Muscle of leg (tissue), 11 donors: Measurements from ENCODE around the gene MATCAP1. TPM values are rescaled to one million over a fixed set of nuclear protein-coding genes. Genes with fewer than 3 reads are reported as not detected.

Source experiments
- DNase-seq: peaks from one replicate; pipeline ENCODE4 v3.0.0; 2013
- H3K27ac ChIP-seq: one replicate; pipeline ENCODE4 v1.5.1; 2013; ENCODE audit warnings: mild to moderate bottlenecking, low read length, control low read depth
- H3K27me3 ChIP-seq: one replicate; pipeline ENCODE4 v1.6.1; 2013; ENCODE audit warnings: low read length; ENCODE audit not compliant: control insufficient read depth, insufficient read depth
- H3K36me3 ChIP-seq: one replicate; pipeline ENCODE4 v1.6.1; 2013; ENCODE audit warnings: low read length; ENCODE audit not compliant: control insufficient read depth, insufficient read depth
- H3K4me1 ChIP-seq: one replicate; pipeline ENCODE4 v1.6.1; 2013; ENCODE audit warnings: low read length; ENCODE audit not compliant: control insufficient read depth, insufficient read depth
- H3K4me3 ChIP-seq: one replicate; pipeline ENCODE4 v1.5.1; 2013; ENCODE audit warnings: low read length, control low read depth
- H3K9me3 ChIP-seq: replicated peaks from 2 replicates; pipeline ENCODE4 v1.6.1; 2013; ENCODE audit warnings: low read depth, low read length; ENCODE audit not compliant: control insufficient read depth
- WGBS: methylation state at CpG from one replicate; pipeline ENCODE4 v1.1.5; 2013; ENCODE audit warnings: missing lambda C conversion rate; ENCODE audit not compliant: insufficient coverage; 5-methylcytosine and 5-hydroxymethylcytosine counted together
- polyA plus RNA-seq, 8 donors: library from polyadenylated mRNA; unstranded; fragments of 120-200 nt; gene quantifications; one replicate each; pipeline versions ENCODE4 v1.2.1 to v1.2.3, GENCODE V29; 2013; ENCODE audit warnings: inconsistent platforms in 1 of 8, low replicate concordance in 1 of 8; ENCODE audit not compliant: insufficient read length in 8 of 8, insufficient read depth in 1 of 8
- total RNA-seq: library from RNA; stranded (reverse); fragments of 120-200 nt; gene quantifications from one replicate; pipeline ENCODE4 v1.2.4, GENCODE V29; 2013

Gene MATCAP1
- total and polyA plus RNA-seq, 9 donors: 8.6 to 25.9 (median 20.7) TPM

DNA sequence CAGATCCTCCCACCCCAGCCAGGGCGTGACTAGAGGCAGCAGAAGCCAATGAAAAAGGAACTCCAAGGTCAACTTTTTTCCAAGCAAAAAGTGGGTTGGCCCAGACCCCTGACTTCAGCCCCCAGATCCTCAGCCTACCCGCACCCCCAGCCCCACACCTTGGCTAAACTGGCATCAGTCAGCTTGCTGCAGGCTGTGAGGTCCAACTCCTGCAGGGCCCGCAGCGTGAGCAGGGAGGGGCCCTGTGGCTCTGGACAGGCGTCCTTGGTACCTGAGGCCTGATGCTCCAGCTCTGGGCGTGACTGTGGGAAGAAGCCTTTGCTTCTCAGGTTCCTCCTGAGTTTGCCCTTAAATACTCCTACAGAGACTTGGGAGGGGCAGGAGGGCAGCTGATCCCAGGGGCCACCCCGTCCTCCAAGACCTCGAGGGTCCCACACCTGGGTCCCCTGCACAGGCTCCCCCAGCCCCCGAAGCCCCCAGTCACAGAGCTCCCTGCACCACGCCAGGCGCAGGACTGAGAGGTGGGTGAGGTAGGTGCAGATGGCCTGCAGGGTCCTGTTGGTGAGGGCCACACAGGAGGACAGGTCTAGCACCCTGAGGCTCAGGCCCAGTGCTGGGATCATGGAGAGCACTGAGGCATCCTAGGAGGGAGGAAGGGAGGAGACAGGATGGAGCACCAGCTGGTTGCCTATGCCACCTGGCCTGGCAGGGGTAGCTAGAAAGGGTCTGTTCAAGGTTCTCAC is 24.6 kb upstream of the MATCAP1 start:
- Histone ChIP-seq H3K27me3 (no peaks in the 10 kb centered on the region), H3K36me3 (peaks cover 26% of the 10 kb centered on the region), H3K27ac (no peak overlapping the region), H3K9me3 (no peaks in the 10 kb centered on the region), H3K4me3 (no peak overlapping the region), H3K4me1 (peaks cover 11% of the 10 kb centered on the region)
- no peak for DNase-seq
- 90% methylated on average over 7 of the region's 11 CpGs for WGBS

DNA sequence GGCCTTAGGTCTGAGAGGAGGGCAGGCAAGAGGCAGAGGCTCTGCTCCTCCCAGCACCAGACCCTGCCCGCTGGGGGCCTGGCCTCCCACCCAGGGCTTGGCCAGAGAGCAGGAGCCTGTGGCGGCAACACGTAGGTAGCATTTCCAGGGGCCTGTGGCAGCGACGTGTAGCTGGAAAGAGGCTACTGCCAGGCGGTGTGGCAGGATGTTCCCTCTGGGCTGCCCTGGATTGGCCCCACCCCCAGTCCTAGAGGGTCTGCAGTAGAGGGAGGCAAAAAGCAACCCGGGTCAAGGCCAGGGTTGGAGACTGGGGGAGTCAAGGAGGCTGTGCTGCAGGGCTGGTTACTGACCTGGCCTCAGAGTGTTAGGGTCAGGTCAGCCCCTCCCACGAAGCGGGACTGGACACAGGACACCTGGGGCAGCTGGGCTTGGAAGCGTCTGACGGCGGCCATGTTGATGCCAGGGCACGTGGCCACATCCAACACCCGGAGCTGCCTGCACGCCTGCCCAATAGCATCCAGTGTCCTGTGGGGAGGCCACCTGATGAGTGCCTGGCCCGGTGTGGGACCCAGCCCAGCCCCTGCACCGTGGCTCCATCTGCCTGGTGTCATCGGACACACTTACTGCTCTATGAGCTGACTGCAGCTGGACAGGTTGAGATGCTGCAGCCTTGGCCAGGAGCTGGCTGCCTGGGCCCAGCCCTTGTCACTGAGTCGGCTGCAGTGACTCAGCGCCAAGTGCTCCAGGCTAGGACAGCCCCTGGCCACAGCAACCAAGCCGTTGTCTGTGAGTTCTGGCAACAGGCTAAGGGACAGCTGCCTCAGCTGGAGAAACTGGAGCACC is 23.7 kb upstream of the MATCAP1 start:
- Histone ChIP-seq H3K27me3 (no peaks in the 10 kb centered on the region), H3K4me3 (no peak overlapping the region), H3K9me3 (no peaks in the 10 kb centered on the region), H3K36me3 (peaks cover 35% of the 10 kb centered on the region), H3K27ac (no peak overlapping the region), H3K4me1 (peaks cover 11% of the 10 kb centered on the region)
- WGBS: 67% methylated on average over 21 of the region's 21 CpGs
- no peak for DNase-seq

- no peak overlapping the region for H3K27ac ChIP-seq
- peaks cover 41% of the 10 kb centered on the region for H3K36me3 ChIP-seq
- H3K4me1 ChIP-seq: peaks cover 11% of the 10 kb centered on the region
- H3K27me3 ChIP-seq: no peaks in the 10 kb centered on the region
- DNase-seq: no peak
- H3K9me3 ChIP-seq: no peaks in the 10 kb centered on the region
- 83% methylated on average over 2 of the region's 3 CpGs for WGBS
- H3K4me3 ChIP-seq: no peak overlapping the region
These were observed 23.1 kb upstream of the MATCAP1 start for GRCh38 chr16:67206838-67207248.

GRCh38 chr16:67206129-67206837 is 22.5 kb upstream of the MATCAP1 start:
- no peak for DNase-seq
- no peaks in the 10 kb centered on the region for H3K27me3 ChIP-seq
- no peak overlapping the region for H3K27ac ChIP-seq
- H3K4me1 ChIP-seq: peaks cover 11% of the 10 kb centered on the region
- H3K4me3 ChIP-seq: no peak overlapping the region
- peaks cover 46% of the 10 kb centered on the region for H3K36me3 ChIP-seq
- WGBS: 87% methylated on average over 8 of the region's 8 CpGs
- H3K9me3 ChIP-seq: no peaks in the 10 kb centered on the region

- Histone ChIP-seq H3K27ac (no peak overlapping the region), H3K9me3 (no peaks in the 10 kb centered on the region), H3K27me3 (no peaks in the 10 kb centered on the region), H3K4me1 (peaks cover under 1% of the 10 kb centered on the region), H3K36me3 (peaks cover 41% of the 10 kb centered on the region), H3K4me3 (no peak overlapping the region)
- WGBS: 89% methylated on average over 3 of the region's 4 CpGs
- no peak for DNase-seq
These were observed 20.3 kb upstream of the MATCAP1 start for GRCh38 chr16:67204076-67204475.

- Histone ChIP-seq H3K27me3 (no peaks in the 10 kb centered on the region), H3K4me3 (no peak overlapping the region), H3K4me1 (peaks cover 11% of the 10 kb centered on the region), H3K36me3 (peaks cover 46% of the 10 kb centered on the region), H3K27ac (no peak overlapping the region), H3K9me3 (no peaks in the 10 kb centered on the region)
- WGBS: 84% methylated on average over 18 of the region's 23 CpGs
- DNase-seq: no peak
These were observed 19.3 kb upstream of the MATCAP1 start for GRCh38 chr16:67202956-67203493.

GRCh38 chr16:67202426-67202825 is 18.7 kb upstream of the MATCAP1 start:
- no peak overlapping the region for H3K27ac ChIP-seq
- DNase-seq: no peak
- H3K36me3 ChIP-seq: peaks cover 51% of the 10 kb centered on the region
- WGBS: 97% methylated on average over 7 of the region's 12 CpGs
- peaks cover 15% of the 10 kb centered on the region for H3K4me1 ChIP-seq
- H3K4me3 ChIP-seq: no peak overlapping the region
- no peaks in the 10 kb centered on the region for H3K9me3 ChIP-seq
- H3K27me3 ChIP-seq: no peaks in the 10 kb centered on the region

GRCh38 chr16:67201411-67202345 is 17.9 kb upstream of the MATCAP1 start:
- H3K4me1 ChIP-seq: peaks cover 15% of the 10 kb centered on the region
- H3K9me3 ChIP-seq: no peaks in the 10 kb centered on the region
- H3K4me3 ChIP-seq: no peak overlapping the region
- WGBS: 93% methylated on average over 32 of the region's 40 CpGs
- no peaks in the 10 kb centered on the region for H3K27me3 ChIP-seq
- peaks cover 57% of the 10 kb centered on the region for H3K36me3 ChIP-seq
- no peak overlapping the region for H3K27ac ChIP-seq
- DNase-seq: no peak

DNA sequence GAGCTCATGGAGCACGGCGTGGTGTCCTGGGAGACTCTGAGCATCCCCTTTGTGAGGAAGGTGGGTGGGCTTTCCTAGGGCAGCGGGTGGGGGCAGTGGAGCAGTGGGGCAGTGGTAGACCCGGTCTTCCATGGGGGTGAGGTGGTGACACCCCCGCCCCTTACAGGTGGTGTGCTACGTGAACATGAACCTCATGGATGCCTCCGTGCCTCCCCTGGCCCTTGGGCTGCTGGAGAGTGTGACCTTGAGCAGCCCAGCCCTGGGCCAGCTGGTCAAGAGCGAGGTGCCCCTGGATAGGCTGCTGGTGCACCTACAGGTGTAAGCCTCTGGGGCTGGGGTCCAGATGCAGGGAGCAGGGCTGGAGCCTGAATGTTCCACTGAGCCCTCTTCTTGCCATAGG is 16.7 kb upstream of the MATCAP1 start:
- Histone ChIP-seq H3K36me3 (peaks cover 65% of the 10 kb centered on the region), H3K4me3 (no peak overlapping the region), H3K9me3 (no peaks in the 10 kb centered on the region), H3K27me3 (no peaks in the 10 kb centered on the region), H3K4me1 (peaks cover 15% of the 10 kb centered on the region), H3K27ac (no peak overlapping the region)
- no peak for DNase-seq
- WGBS: 92% methylated on average over 6 of the region's 8 CpGs
